Thymus (tissue), 14 donors: ENCODE data around the gene SFXN2. TPM values are rescaled to one million over a fixed set of nuclear protein-coding genes. Genes with fewer than 3 reads are reported as not detected.
A peak's percentile ranks its signal among the peaks of the same experiment; 100 is the strongest.
"Not testable (repeated sequence)": the region's sequence is repeated elsewhere in the genome, so short reads cannot be mapped to it uniquely, and the experiment has no call there.

Experiments used
- DNase-seq, 9 donors: peaks; one replicate each; pipeline ENCODE4 v3.0.0-alpha.2; 2013; ENCODE audit warnings: low spot score in 9 of 9, low read depth in 6 of 9, missing footprints in 1 of 9
- H3K27ac ChIP-seq, 2 donors: one replicate each; pipeline ENCODE4 v1.5.1; 2013; ENCODE audit warnings: control low read depth in 1 of 2, low read depth in 1 of 2, low read length in 1 of 2, mild to moderate bottlenecking in 1 of 2, moderate library complexity in 1 of 2
- H3K27me3 ChIP-seq, 2 donors: one replicate each; pipeline ENCODE4 v1.5.1; 2013; ENCODE audit warnings: low read length in 1 of 2; ENCODE audit not compliant: control insufficient read depth in 2 of 2, insufficient read depth in 1 of 2
- H3K36me3 ChIP-seq, 2 donors: one replicate each; pipeline ENCODE4 v1.5.1; 2013; ENCODE audit warnings: low read length in 1 of 2, mild to moderate bottlenecking in 1 of 2, moderate library complexity in 1 of 2; ENCODE audit not compliant: control insufficient read depth in 2 of 2, insufficient read depth in 2 of 2
- H3K4me1 ChIP-seq, 2 donors: one replicate each; pipeline ENCODE4 v1.5.1; 2013; ENCODE audit warnings: low read length in 2 of 2; ENCODE audit not compliant: control insufficient read depth in 2 of 2, insufficient read depth in 2 of 2
- H3K4me3 ChIP-seq, 2 donors: one replicate each; pipeline ENCODE4 v1.5.1; 2013; ENCODE audit warnings: low read length in 2 of 2, control low read depth in 1 of 2, mild to moderate bottlenecking in 1 of 2
- H3K9me3 ChIP-seq, 2 donors: one replicate each; pipeline ENCODE4 v1.5.1; 2013; ENCODE audit warnings: low read length in 1 of 2, mild to moderate bottlenecking in 1 of 2; ENCODE audit not compliant: control insufficient read depth in 2 of 2, insufficient read depth in 1 of 2
- WGBS: extraction: QIAGEN DNeasy Blood & Tissue Kit; methylation state at CpG from one replicate; pipeline ENCODE4 v1.1.7; 2013; 5-methylcytosine and 5-hydroxymethylcytosine counted together
- long read RNA-seq, 10 donors: transcript quantifications; one replicate each; lab custom pipeline, GENCODE V29; 2026
- polyA plus RNA-seq: library from polyadenylated mRNA; stranded (reverse); fragments of 200-250 nt; gene quantifications from one replicate; pipeline ENCODE4 v1.2.3, GENCODE V29; 2013
- total RNA-seq: library from RNA; stranded (reverse); fragments of 120-200 nt; gene quantifications from one replicate; pipeline ENCODE4 v1.2.4, GENCODE V29; 2013
- donor health status: healthy.

SFXN2 gene, protein sequence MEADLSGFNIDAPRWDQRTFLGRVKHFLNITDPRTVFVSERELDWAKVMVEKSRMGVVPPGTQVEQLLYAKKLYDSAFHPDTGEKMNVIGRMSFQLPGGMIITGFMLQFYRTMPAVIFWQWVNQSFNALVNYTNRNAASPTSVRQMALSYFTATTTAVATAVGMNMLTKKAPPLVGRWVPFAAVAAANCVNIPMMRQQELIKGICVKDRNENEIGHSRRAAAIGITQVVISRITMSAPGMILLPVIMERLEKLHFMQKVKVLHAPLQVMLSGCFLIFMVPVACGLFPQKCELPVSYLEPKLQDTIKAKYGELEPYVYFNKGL
- total RNA-seq (14.9 TPM), polyA plus RNA-seq (10.8 TPM)
- long read RNA-seq, donor 1, partial matches to known transcripts = 0 of 1 reads
- long read RNA-seq, donor 1, other reads (novel, unspliced or antisense) = 0 of 1 reads
- long read RNA-seq, donor 2 = 0 reads
- long read RNA-seq, donor 3, partial matches to known transcripts = 0 of 1 reads
- long read RNA-seq, donor 3, other reads (novel, unspliced or antisense) = 0 of 1 reads
- long read RNA-seq, donor 4, full-length matches to known transcripts = 1 of 1 reads
- long read RNA-seq, donor 4, partial matches to known transcripts = 0 of 1 reads
- long read RNA-seq, donor 4, other reads (novel, unspliced or antisense) = 0 of 1 reads
- long read RNA-seq, donor 5, full-length matches to known transcripts = 6 of 6 reads
- long read RNA-seq, donor 5, partial matches to known transcripts = 0 of 6 reads
- long read RNA-seq, donor 5, other reads (novel, unspliced or antisense) = 0 of 6 reads
- long read RNA-seq, donor 6, full-length matches to known transcripts = 3 of 3 reads
- long read RNA-seq, donor 6, partial matches to known transcripts = 0 of 3 reads
- long read RNA-seq, donor 6, other reads (novel, unspliced or antisense) = 0 of 3 reads
- long read RNA-seq, donor 7, full-length matches to known transcripts = 1 of 1 reads
- long read RNA-seq, donor 7, partial matches to known transcripts = 0 of 1 reads
- long read RNA-seq, donor 7, other reads (novel, unspliced or antisense) = 0 of 1 reads
- long read RNA-seq, donor 8, full-length matches to known transcripts = 2 of 13 reads
- long read RNA-seq, donor 8, partial matches to known transcripts = 0 of 13 reads
- long read RNA-seq, donor 8, other reads (novel, unspliced or antisense) = 11 of 13 reads
- long read RNA-seq, donor 9, full-length matches to known transcripts = 2 of 2 reads
- long read RNA-seq, donor 9, partial matches to known transcripts = 0 of 2 reads
- long read RNA-seq, donor 9, other reads (novel, unspliced or antisense) = 0 of 2 reads
- long read RNA-seq, donor 10, full-length matches to known transcripts = 2 of 2 reads
- long read RNA-seq, donor 10, partial matches to known transcripts = 0 of 2 reads
- long read RNA-seq, donor 10, other reads (novel, unspliced or antisense) = 0 of 2 reads

- 8% methylated on average over 46 of the region's 46 CpGs for WGBS
- Histone ChIP-seq H3K4me1 (peaks cover 25 to 51% of the 10 kb centered on the region in 2 donors), H3K36me3 (peaks cover 3 to 6% of the 10 kb centered on the region in 2 donors), H3K27me3 (no peaks in the 10 kb centered on the region), H3K9me3 (peaks cover 0 to 2% of the 10 kb centered on the region in 2 donors), H3K27ac (peak within 1 kb of the TSS; percentile 78 to 90), H3K4me3 (peak within 1 kb of the TSS; percentile 86 to 88)
- peak in 4 of 9 donors; percentile 31 to 69 (median 40) for DNase-seq
Measured at GRCh38 chr10:102714621-102715455, at the start of gene SFXN2. TSS of gene SFXN2 (plus strand) at chr10:102714636. CDS start at chr10:102726637, 12,001 bp downstream.

GRCh38 chr10:102665904-102666509, 48.4 kb upstream of the SFXN2 start:
- WGBS = 97% methylated on average over 9 of the region's 9 CpGs
- H3K4me1 ChIP-seq = peaks cover 40 to 54% of the 10 kb centered on the region in 2 donors
- H3K27me3 ChIP-seq = no peaks in the 10 kb centered on the region
- H3K9me3 ChIP-seq = peaks cover 0 to 15% of the 10 kb centered on the region in 2 donors
- DNase-seq = no peak
- no peak overlapping the region for H3K27ac ChIP-seq
- H3K4me3 ChIP-seq = no peak overlapping the region
- H3K36me3 ChIP-seq = no peaks in the 10 kb centered on the region

GRCh38 chr10:102667411-102667810, 47.0 kb upstream of the SFXN2 start:
- not testable (repeated sequence) for H3K4me3 ChIP-seq, H3K27ac ChIP-seq, H3K27me3 ChIP-seq, H3K9me3 ChIP-seq, DNase-seq, H3K36me3 ChIP-seq
- H3K4me1 ChIP-seq = peaks cover 36 to 55% of the 10 kb centered on the region in 2 donors
- WGBS = 94% methylated on average over 4 of the region's 4 CpGs

DNA sequence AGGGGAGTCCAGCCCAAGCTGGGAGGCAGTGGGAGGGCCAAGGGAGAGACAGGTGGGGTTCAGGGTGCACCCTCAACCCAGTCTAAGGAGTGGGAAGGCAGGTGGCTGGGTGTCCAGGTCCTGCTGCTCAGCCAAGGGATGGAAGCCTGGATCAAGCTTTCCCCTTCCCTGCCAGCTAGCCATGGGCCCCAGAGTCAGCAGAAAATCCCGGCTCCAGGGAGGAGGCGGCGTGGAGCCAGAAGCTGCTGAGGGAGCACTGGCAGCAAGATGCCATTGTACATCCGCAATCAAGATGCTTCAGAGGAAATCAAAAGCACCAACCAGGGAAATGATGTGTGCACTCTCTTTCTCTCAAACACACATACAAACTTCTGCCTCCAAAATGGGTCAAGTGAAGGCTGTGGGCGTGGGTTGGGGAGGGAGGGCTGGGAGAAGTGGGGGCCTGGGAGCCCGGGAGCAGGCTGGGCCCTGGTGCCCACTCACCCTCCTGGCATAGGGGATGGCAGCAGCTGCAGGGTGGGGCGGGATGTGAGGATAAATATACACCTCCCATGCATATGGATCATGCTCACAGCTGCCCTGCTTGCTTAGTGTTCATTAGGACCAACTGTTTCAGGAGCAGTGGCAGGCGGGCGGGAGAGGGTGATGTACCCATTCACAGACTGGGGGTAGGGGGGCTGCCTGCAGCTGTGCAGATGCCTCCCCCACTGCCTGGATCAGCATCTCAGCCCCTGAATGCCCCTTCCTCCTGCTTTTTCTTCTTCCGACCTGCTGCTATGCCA, 45.9 kb upstream of the SFXN2 start:
- peak in 1 of 9 donors; percentile 51 for DNase-seq
- H3K36me3 ChIP-seq = no peaks in the 10 kb centered on the region
- H3K27me3 ChIP-seq = no peaks in the 10 kb centered on the region
- peaks cover 47 to 65% of the 10 kb centered on the region in 2 donors for H3K4me1 ChIP-seq
- WGBS = 82% methylated on average over 10 of the region's 10 CpGs
- no peaks in the 10 kb centered on the region for H3K9me3 ChIP-seq
- H3K4me3 ChIP-seq = no peak overlapping the region
- H3K27ac ChIP-seq = peak overlapping the region; percentile 4 to 60

GRCh38 chr10:102669206-102670064, 45.0 kb upstream of the SFXN2 start:
- Histone ChIP-seq H3K4me3 (no peak overlapping the region), H3K27me3 (no peaks in the 10 kb centered on the region), H3K9me3 (no peaks in the 10 kb centered on the region), H3K27ac (peak overlapping the region in 1 of 2 donors; percentile 55), H3K4me1 (peaks cover 53 to 73% of the 10 kb centered on the region in 2 donors), H3K36me3 (no peaks in the 10 kb centered on the region)
- whole genome bisulfite sequencing = 92% methylated on average over 7 of the region's 7 CpGs
- peak in 1 of 9 donors; percentile 61 for DNase-seq

DNA sequence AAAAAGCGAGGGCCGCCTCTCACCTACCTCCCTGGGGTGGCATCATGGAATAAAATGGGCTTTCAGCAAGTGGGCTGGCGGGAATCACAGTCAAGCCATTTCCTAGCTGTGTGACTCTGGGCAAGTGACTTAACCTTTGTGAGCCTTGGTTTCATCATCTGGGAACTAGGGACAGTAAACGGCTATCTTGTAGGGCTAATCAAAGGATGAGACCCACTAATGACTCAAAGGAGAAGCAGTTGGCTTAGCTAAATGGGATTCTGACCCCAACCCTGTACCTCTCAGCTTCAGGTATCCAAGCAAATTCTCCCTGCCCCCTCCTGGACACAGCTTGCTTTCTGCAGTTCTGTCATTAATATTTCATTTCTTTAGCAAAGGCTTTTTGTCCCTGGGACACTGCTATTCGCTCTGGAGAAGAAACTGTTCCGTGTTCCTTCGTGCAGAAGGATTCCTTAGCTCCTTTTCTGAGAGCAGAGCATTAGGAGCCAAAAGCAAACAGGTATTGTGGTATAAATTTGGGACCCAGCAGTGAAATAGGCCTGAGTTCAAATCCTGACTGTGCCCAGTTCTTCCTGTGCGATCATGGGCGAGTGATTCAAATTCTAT, 44.3 kb upstream of the SFXN2 start:
- H3K9me3 ChIP-seq = no peaks in the 10 kb centered on the region
- 98% methylated on average over 9 of the region's 9 CpGs for WGBS
- H3K27ac ChIP-seq = no peak overlapping the region
- H3K36me3 ChIP-seq = no peaks in the 10 kb centered on the region
- no peak overlapping the region for H3K4me3 ChIP-seq
- peaks cover 58 to 78% of the 10 kb centered on the region in 2 donors for H3K4me1 ChIP-seq
- no peaks in the 10 kb centered on the region for H3K27me3 ChIP-seq
- DNase-seq = no peak
